ENCODE data around the gene B9D2. TPM values are rescaled to one million over a fixed set of nuclear protein-coding genes. Genes with fewer than 3 reads are reported as not detected.

B9D2 gene
- total RNA-seq = 10 to 100 TPM in 3 of 4 donors, 1 to 10 TPM in 1; 7.5 to 14.5 (median 13.6) TPM
- polyA plus RNA-seq = 10 to 100 TPM in 1 of 3 donors, 1 to 10 TPM in 2; 7.2 to 10.1 (median 8.4) TPM

DNA sequence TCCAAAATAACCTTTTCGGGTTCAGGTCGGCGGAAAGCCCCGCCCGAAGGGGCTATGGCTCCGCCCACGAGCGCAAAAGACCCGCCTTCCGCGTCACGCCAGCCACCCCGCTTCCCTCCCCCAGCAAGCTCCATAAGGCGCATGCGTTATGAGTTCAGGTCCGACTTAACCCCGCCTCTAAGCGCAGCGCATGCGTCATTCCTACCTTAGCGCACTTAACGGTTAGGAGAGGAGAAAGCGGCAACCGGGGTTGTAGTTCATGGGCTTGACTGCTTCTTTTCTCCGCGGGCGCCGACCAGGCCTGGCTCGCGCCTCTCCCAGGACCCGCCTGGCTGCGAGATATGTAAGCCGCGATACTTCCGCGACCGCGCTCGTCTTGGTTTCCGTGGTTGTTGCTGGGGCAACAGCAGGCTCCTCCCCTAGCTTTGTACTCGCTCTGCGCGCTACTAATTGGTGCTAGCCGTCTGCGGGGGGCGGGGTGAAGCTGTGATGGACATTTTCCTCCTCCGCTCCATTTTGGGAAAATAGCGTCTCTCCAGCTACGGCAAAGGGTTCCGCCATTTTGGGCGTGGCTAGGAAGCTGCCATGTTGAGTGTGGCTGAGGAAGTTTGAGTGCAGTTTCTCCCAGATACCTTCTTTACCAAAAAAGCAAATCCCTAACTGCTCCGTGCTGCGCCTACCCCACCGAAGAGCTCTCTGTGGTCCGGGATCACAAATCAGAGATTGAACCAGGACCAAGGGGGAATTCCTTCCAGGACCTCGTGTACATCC, at the start of gene B9D2:
B9D2 (minus strand) TSS at position 397 of the 771 bp plus-strand sequence. CDS start 630 bp downstream, outside the sequence.
- peak within 1 kb of the TSS; percentile 66 to 78 (median 69) for H3K4me3 ChIP-seq
- H3K27me3 ChIP-seq = no peaks in the 10 kb centered on the region
- intact Hi-C loops (cut with DNase I) = no loop called here
- H3K36me3 ChIP-seq = no peaks in the 10 kb centered on the region
- peak in 1 of 2 donors; percentile 20 for TF ChIP-seq POLR2A (IDR thresholded peaks at IDR 0.05)
- TF ChIP-seq CTCF (IDR thresholded peaks at IDR 0.05) = no peak
- peak; percentile 23 to 75 (median 68) for TF ChIP-seq POLR2AphosphoS5 (IDR thresholded peaks at IDR 0.05)
- TF ChIP-seq EP300 (IDR thresholded peaks at IDR 0.05) = peak in 1 of 4 donors; percentile 32
- DNase-seq = peak; percentile 99
- WGBS, 2 donors = 0 to 1% methylated on average over 56 of the region's 56 CpGs
- H3K9me3 ChIP-seq = no peaks in the 10 kb centered on the region
- H3K27ac ChIP-seq = peak within 1 kb of the TSS; percentile 95 to 98 (median 95)
- peaks cover 0 to 24% (median 15%) of the 10 kb centered on the region in 4 donors for H3K4me1 ChIP-seq

DNA sequence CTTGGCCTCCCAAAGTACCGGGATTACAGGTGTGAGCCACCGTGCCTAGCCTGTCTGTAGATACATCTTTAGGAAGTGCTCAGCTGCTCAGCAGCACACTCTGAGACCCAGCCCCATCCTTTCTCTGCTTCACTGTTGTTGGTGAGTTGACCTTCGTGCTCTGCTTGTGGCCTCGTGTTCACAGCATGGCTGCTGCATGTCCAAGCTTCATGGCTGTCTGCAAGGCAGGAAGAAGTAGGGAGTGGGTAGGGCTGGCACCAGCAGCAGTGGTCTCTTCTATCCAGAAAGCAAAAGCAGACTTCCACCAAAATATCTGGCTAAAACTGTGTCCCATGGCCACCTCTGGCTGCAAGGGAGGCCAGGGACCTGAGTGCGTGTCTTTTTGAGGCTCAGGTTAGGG, 49.0 kb upstream of the B9D2 start:
- 96 to 99% methylated on average over 5 of the region's 5 CpGs for WGBS, 2 donors

GRCh38 chr19:41411968-41412265, 48.0 kb upstream of the B9D2 start:
- H3K4me1 ChIP-seq = peaks cover 0 to 24% (median 19%) of the 10 kb centered on the region in 4 donors
- TF ChIP-seq CTCF (IDR thresholded peaks at IDR 0.05) (no peak), POLR2AphosphoS5 (IDR thresholded peaks at IDR 0.05) (peak in 1 of 4 donors; percentile 16)
- no peaks in the 10 kb centered on the region for H3K27me3 ChIP-seq
- intact Hi-C loops (cut with DNase I) = no loop called here
- no peak for DNase-seq
- H3K36me3 ChIP-seq = peaks cover 23 to 63% (median 38%) of the 10 kb centered on the region in 4 donors
- 74 to 84% methylated on average over 11 of the region's 11 CpGs for WGBS, 2 donors
- no peak overlapping the region for H3K4me3 ChIP-seq
- no peaks in the 10 kb centered on the region for H3K9me3 ChIP-seq
- no peak overlapping the region for H3K27ac ChIP-seq

More for the DNA sequence above, 49.0 kb upstream of the B9D2 start:
- Histone ChIP-seq H3K4me3 (no peak overlapping the region), H3K9me3 (no peaks in the 10 kb centered on the region), H3K27me3 (no peaks in the 10 kb centered on the region), H3K36me3 (peaks cover 23 to 72% (median 40%) of the 10 kb centered on the region in 4 donors), H3K4me1 (peaks cover 0 to 24% (median 19%) of the 10 kb centered on the region in 4 donors), H3K27ac (no peak overlapping the region)
- TF ChIP-seq CTCF (IDR thresholded peaks at IDR 0.05) = no peak
- TF ChIP-seq POLR2AphosphoS5 (IDR thresholded peaks at IDR 0.05) = no peak
- TF ChIP-seq EP300 (IDR thresholded peaks at IDR 0.05) = no peak
- TF ChIP-seq POLR2A (IDR thresholded peaks at IDR 0.05) = no peak
- intact Hi-C loops (cut with DNase I) = no loop called here
- no peak for DNase-seq

GRCh38 chr19:41411100-41411967, 47.4 kb upstream of the B9D2 start:
- Histone ChIP-seq H3K27ac (peak overlapping the region in 1 of 4 donors; percentile 30), H3K4me3 (no peak overlapping the region), H3K9me3 (no peaks in the 10 kb centered on the region), H3K4me1 (peaks cover 0 to 24% (median 19%) of the 10 kb centered on the region in 4 donors), H3K36me3 (peaks cover 23 to 57% (median 33%) of the 10 kb centered on the region in 4 donors), H3K27me3 (no peaks in the 10 kb centered on the region)
- intact Hi-C loops (cut with DNase I) = no loop called here
- no peak for DNase-seq
- WGBS, 2 donors = 77 to 79% methylated on average over 9 of the region's 9 CpGs
- TF ChIP-seq POLR2AphosphoS5 (IDR thresholded peaks at IDR 0.05) = no peak
